Dedifferentiated amniotic fluid mesenchymal stem cell (primary cell): ENCODE data around the gene SMAD6.
A peak's percentile ranks its signal among the peaks of the same experiment; 100 is the strongest.
"Not testable (repeated sequence)": the region's sequence is repeated elsewhere in the genome, so short reads cannot be mapped to it uniquely, and the experiment has no call there.

Source experiments
- DNase-seq: peaks from one replicate; pipeline ENCODE4 v3.0.0-alpha.2; 2016; ENCODE audit errors: extremely low spot score

SMAD6 gene

GRCh38 chr15:66825139-66825538, 123.1 kb downstream of the SMAD6 start:
- DNase-seq = no peak

GRCh38 chr15:66825731-66826130, 123.7 kb downstream of the SMAD6 start:
- DNase-seq = no peak

- DNase-seq = no peak
Measured at GRCh38 chr15:66826507-66826906, 124.5 kb downstream of the SMAD6 start.

GRCh38 chr15:66827039-66827697, 125.1 kb downstream of the SMAD6 start:
- no peak for DNase-seq

- no peak for DNase-seq
Measured at GRCh38 chr15:66827698-66828055, 125.6 kb downstream of the SMAD6 start.

GRCh38 chr15:66828817-66829541, 126.9 kb downstream of the SMAD6 start:
- not testable (repeated sequence) for DNase-seq

GRCh38 chr15:66829551-66830121, 127.6 kb downstream of the SMAD6 start:
- DNase-seq = no peak

- peak; percentile 38 for DNase-seq
Measured at GRCh38 chr15:66830358-66830757, 128.3 kb downstream of the SMAD6 start.

GRCh38 chr15:66830823-66831222, 128.8 kb downstream of the SMAD6 start:
- DNase-seq = no peak

- no peak for DNase-seq
Measured at GRCh38 chr15:66831289-66831688, 129.3 kb downstream of the SMAD6 start.

- DNase-seq = no peak
Measured at GRCh38 chr15:66831801-66832390, 129.9 kb downstream of the SMAD6 start.
